GM19328 (cell line): Measurements from ENCODE around the gene EIF5.

Source experiments
- ATAC-seq: cut with Tn5 transposase; IDR thresholded peaks from one replicate; pipeline ENCODE4 v1.9.1; 2021; ENCODE audit warnings: mild to moderate bottlenecking, moderate library complexity; ENCODE audit not compliant: unreplicated experiment

EIF5 gene

GRCh38 chr14:103391048-103391447 lies 57.0 kb downstream of the EIF5 start:
- ATAC-seq: no peak

- no peak for ATAC-seq
These were observed 58.1 kb downstream of the EIF5 start for GRCh38 chr14:103392106-103392505.

GRCh38 chr14:103392572-103392971 lies 58.5 kb downstream of the EIF5 start:
- no peak for ATAC-seq

GRCh38 chr14:103393070-103393469 lies 59.0 kb downstream of the EIF5 start:
- ATAC-seq: no peak

GRCh38 chr14:103393676-103394626 lies 59.9 kb downstream of the EIF5 start:
- no peak for ATAC-seq
